H9 (cell line): ENCODE results near the gene DCAF6. TPM values are rescaled to one million over a fixed set of nuclear protein-coding genes. Genes with fewer than 3 reads are reported as not detected.

Experiments
- DNase-seq: peaks from one replicate; pipeline ENCODE4 v3.0.0-alpha.2; 2017
- H2AFZ ChIP-seq: one replicate; pipeline ENCODE4 v1.6.1; 2013; ENCODE audit warnings: mild to moderate bottlenecking, low read length, control low read depth, moderate library complexity
- H2AK5ac ChIP-seq: 2 replicates; pipeline ENCODE4 v1.6.1; 2013; ENCODE audit warnings: low read length, control low read depth, mixed read lengths; ENCODE audit not compliant: insufficient read length
- H2BK120ac ChIP-seq: one replicate; pipeline ENCODE4 v1.6.1; 2013; ENCODE audit warnings: low read depth, mild to moderate bottlenecking, low read length, control low read depth, inconsistent platforms; ENCODE audit not compliant: poor library complexity, severe bottlenecking
- H2BK12ac ChIP-seq: 2 replicates; pipeline ENCODE4 v1.6.1; 2013; ENCODE audit warnings: low read length, control low read depth, mixed read lengths, low read depth; ENCODE audit not compliant: insufficient read length
- H2BK15ac ChIP-seq: 2 replicates; pipeline ENCODE4 v1.6.1; 2013; ENCODE audit warnings: low read depth, low read length, control low read depth
- H2BK20ac ChIP-seq: one replicate; pipeline ENCODE4 v1.6.1; 2013; ENCODE audit warnings: low read depth, mild to moderate bottlenecking, low read length, control low read depth, inconsistent platforms; ENCODE audit not compliant: poor library complexity, severe bottlenecking
- H2BK5ac ChIP-seq: 2 replicates; pipeline ENCODE4 v1.6.1; 2013; ENCODE audit warnings: low read length, control low read depth, mixed read lengths; ENCODE audit not compliant: insufficient read length
- H3K14ac ChIP-seq: 2 replicates; pipeline ENCODE4 v1.6.1; 2013; ENCODE audit warnings: low read length, control low read depth; ENCODE audit not compliant: insufficient read depth
- H3K18ac ChIP-seq: 2 replicates; pipeline ENCODE4 v1.6.1; 2013; ENCODE audit warnings: low read depth, mild to moderate bottlenecking, mixed read lengths, low read length, control low read depth; ENCODE audit not compliant: insufficient read length
- H3K23ac ChIP-seq: 2 replicates; pipeline ENCODE4 v1.6.1; 2013; ENCODE audit warnings: low read length, control low read depth, mixed read lengths, low read depth; ENCODE audit not compliant: insufficient read length
- H3K23me2 ChIP-seq: 2 replicates; pipeline ENCODE4 v1.6.1; 2013; ENCODE audit warnings: low read depth, mild to moderate bottlenecking, mixed read lengths, low read length, control low read depth; ENCODE audit not compliant: insufficient read length, poor library complexity, severe bottlenecking
- H3K27ac ChIP-seq: 2 replicates; pipeline ENCODE4 v1.5.1; 2013; ENCODE audit warnings: low read length, control low read depth, mixed read lengths, low read depth; ENCODE audit not compliant: insufficient read length
- H3K27me3 ChIP-seq: 2 replicates; pipeline ENCODE4 v1.6.1; 2013; ENCODE audit warnings: low read length, control low read depth, inconsistent platforms; ENCODE audit not compliant: insufficient read depth
- H3K4ac ChIP-seq: 2 replicates; pipeline ENCODE4 v1.6.1; 2013; ENCODE audit warnings: low read depth, mild to moderate bottlenecking, control low read depth, inconsistent platforms, low read length, moderate library complexity
- H3K4me1 ChIP-seq: 2 replicates; pipeline ENCODE4 v1.6.1; 2013; ENCODE audit warnings: low read length, control low read depth, inconsistent platforms; ENCODE audit not compliant: insufficient read depth
- H3K4me2 ChIP-seq: 2 replicates; pipeline ENCODE4 v1.6.1; 2013; ENCODE audit warnings: low read length, control low read depth, mixed read lengths; ENCODE audit not compliant: insufficient read length, insufficient read depth
- H3K56ac ChIP-seq: 2 replicates; pipeline ENCODE4 v1.6.1; 2013; ENCODE audit warnings: low read depth, mild to moderate bottlenecking, mixed read lengths, low read length, control low read depth; ENCODE audit not compliant: insufficient read length
- H3K79me1 ChIP-seq: 2 replicates; pipeline ENCODE4 v1.6.1; 2013; ENCODE audit warnings: low read depth, mild to moderate bottlenecking, moderate library complexity, low read length, control low read depth, inconsistent platforms; ENCODE audit not compliant: insufficient read depth, poor library complexity, severe bottlenecking
- H3K79me2 ChIP-seq: 2 replicates; pipeline ENCODE4 v1.6.1; 2013; ENCODE audit warnings: low read length, control low read depth, inconsistent platforms; ENCODE audit not compliant: insufficient read depth
- H3K9ac ChIP-seq: 2 replicates; pipeline ENCODE4 v1.6.1; 2013; ENCODE audit warnings: low read length, control low read depth, mixed read lengths; ENCODE audit not compliant: insufficient read length; ENCODE audit errors: extremely low read depth
- H3K9me3 ChIP-seq: one replicate; pipeline ENCODE4 v1.6.1; 2013; ENCODE audit warnings: low read depth, low read length, inconsistent platforms; ENCODE audit not compliant: control insufficient read depth
- H3T11ph ChIP-seq: one replicate; pipeline ENCODE4 v1.6.1; 2013; ENCODE audit warnings: mild to moderate bottlenecking, low read length, control low read depth, inconsistent platforms
- H4K20me1 ChIP-seq: one replicate; pipeline ENCODE4 v1.6.1; 2013; ENCODE audit not compliant: control insufficient read depth, insufficient read length, insufficient read depth
- H4K5ac ChIP-seq: 2 replicates; pipeline ENCODE4 v1.6.1; 2013; ENCODE audit warnings: low read depth, mild to moderate bottlenecking, mixed read lengths, low read length, control low read depth; ENCODE audit not compliant: insufficient read length
- H4K8ac ChIP-seq: replicated peaks from 2 replicates; pipeline ENCODE4 v1.6.1; 2013; ENCODE audit warnings: low read length, control low read depth, mixed read lengths, low read depth; ENCODE audit not compliant: insufficient read length
- H4K91ac ChIP-seq: 2 replicates; pipeline ENCODE4 v1.6.1; 2013; ENCODE audit warnings: low read depth, mild to moderate bottlenecking, moderate library complexity, mixed read lengths, low read length, control low read depth; ENCODE audit not compliant: insufficient read length
- H3K27ac Mint-ChIP-seq, 3 experiments: 2 replicates in 2 of 3; 3 replicates in 1 of 3; pipeline ENCODE4 v1.8.0; 2020 to 2021; ENCODE audit warnings: mixed read lengths in 3 of 3, mild to moderate bottlenecking in 1 of 3, moderate library complexity in 1 of 3
- H3K27me3 Mint-ChIP-seq: 2 replicates; pipeline ENCODE4 v1.8.0; 2021; ENCODE audit warnings: low read depth, mild to moderate bottlenecking, moderate library complexity, mixed read lengths
- H3K36me3 Mint-ChIP-seq, 3 experiments: 2 replicates in 2 of 3; 3 replicates in 1 of 3; pipeline ENCODE4 v1.8.0; 2020 to 2021; ENCODE audit warnings: low read depth in 3 of 3, mixed read lengths in 3 of 3; ENCODE audit not compliant: insufficient read depth in 1 of 3
- H3K4me1 Mint-ChIP-seq, 2 experiments: 2 replicates each; pipeline ENCODE4 v1.8.0; 2020; ENCODE audit warnings: mixed read lengths in 2 of 2
- H3K4me3 Mint-ChIP-seq, 2 experiments: 2 replicates in 1 of 2; 3 replicates in 1 of 2; pipeline ENCODE4 v1.8.0; 2020 to 2021; ENCODE audit warnings: mild to moderate bottlenecking in 2 of 2, mixed read lengths in 2 of 2, moderate library complexity in 1 of 2
- H3K9me3 Mint-ChIP-seq, 2 experiments: 2 replicates in 1 of 2; 3 replicates in 1 of 2; pipeline ENCODE4 v1.8.0; 2020; ENCODE audit warnings: mild to moderate bottlenecking in 2 of 2, mixed read lengths in 2 of 2, moderate library complexity in 1 of 2
- CTCF ChIP-seq: fragments of 200-600 bp; sonication (generic); conservative IDR thresholded peaks from 3 replicates; pipeline ENCODE4 v1.8.0; 2021; ENCODE audit warnings: antibody characterized with exemption, mild to moderate bottlenecking
- WGBS: extraction: QIAGEN DNeasy Blood & Tissue Kit; methylation state at CpG from one replicate; pipeline ENCODE4 v1.1.7; 2013; ENCODE audit warnings: missing lambda C conversion rate, low lambda C conversion rate, mixed read lengths; ENCODE audit not compliant: insufficient read length; ENCODE audit errors: extremely low coverage; 5-methylcytosine and 5-hydroxymethylcytosine counted together
- total RNA-seq: library from RNA; stranded (reverse); gene quantifications from 2 replicates; pipeline ENCODE4 v1.2.1, GENCODE V29; 2021

Gene DCAF6
- total RNA-seq, 1 experiment from 2014 or later, result 16.0 TPM

GRCh38 chr1:168081373-168082007 is 145.0 kb downstream of the DCAF6 start:
- Histone ChIP-seq H3T11ph (no peak overlapping the region), H2BK20ac (no peak overlapping the region), H2AK5ac (no peak overlapping the region), H3K79me1 (no peaks in the 10 kb centered on the region), H3K9ac (no peak overlapping the region), H2BK15ac (no peak overlapping the region), H3K27ac (no peak overlapping the region), H4K8ac (no peak overlapping the region), H3K14ac (no peak overlapping the region), H3K4me2 (no peak overlapping the region), H4K20me1 (no peaks in the 10 kb centered on the region), H4K91ac (no peak overlapping the region), H3K18ac (no peak overlapping the region), H4K5ac (no peak overlapping the region), H2AFZ (no peak overlapping the region), H3K4ac (no peak overlapping the region), H3K79me2 (no peaks in the 10 kb centered on the region), H3K23ac (no peak overlapping the region), H3K9me3 (no peaks in the 10 kb centered on the region), H2BK12ac (no peak overlapping the region), H3K27me3 (no peaks in the 10 kb centered on the region), H3K56ac (no peak overlapping the region), H3K4me1 (peaks cover 2% of the 10 kb centered on the region; the same call in 1 of the 2 replicates), H3K23me2 (no peaks in the 10 kb centered on the region), H2BK5ac (no peak overlapping the region), H2BK120ac (no peak overlapping the region)
- Mint-ChIP-seq H3K36me3 (peaks cover 3 to 5% (median 3%) of the 10 kb centered on the region in 3 experiments; a peak in 5 of 7 replicates), H3K27me3 (no peaks in the 10 kb centered on the region), H3K4me1 (peaks cover 5 to 6% of the 10 kb centered on the region in 2 experiments), H3K27ac (peak overlapping the region in 1 of 3 experiments; percentile 18; a peak in 2 of 7 replicates), H3K9me3 (no peaks in the 10 kb centered on the region), H3K4me3 (no peak overlapping the region)
- no CpG with 5 or more reads among the region's 4 CpGs for WGBS
- no peak for DNase-seq
- no peak for TF ChIP-seq CTCF
